BLaER1 (cell line): ENCODE results near the gene OR2A7.
"Not testable (repeated sequence)": the region's sequence is repeated elsewhere in the genome, so short reads cannot be mapped to it uniquely, and the experiment has no call there.

Experiments used
- H3K27ac ChIP-seq: shearing (Covaris generic); formaldehyde crosslinking; 2 replicates; pipeline ENCODE4 v1.8.1; 2022
- H3K27me3 ChIP-seq: shearing (Covaris generic); formaldehyde crosslinking; 2 replicates; pipeline ENCODE4 v1.8.1; 2022
- H3K36me3 ChIP-seq: shearing (Covaris generic); formaldehyde crosslinking; 2 replicates; pipeline ENCODE4 v1.8.1; 2022
- H3K4me1 ChIP-seq: shearing (Covaris generic); formaldehyde crosslinking; 2 replicates; pipeline ENCODE4 v1.8.1; 2022
- H3K4me2 ChIP-seq: shearing (Covaris generic); formaldehyde crosslinking; 2 replicates; pipeline ENCODE4 v1.8.1; 2022
- H3K4me3 ChIP-seq: shearing (Covaris generic); formaldehyde crosslinking; 2 replicates; pipeline ENCODE4 v1.8.1; 2022
- H3K9ac ChIP-seq: shearing (Covaris generic); formaldehyde crosslinking; 2 replicates; pipeline ENCODE4 v1.8.1; 2022
- H3K9me3 ChIP-seq: shearing (Covaris generic); formaldehyde crosslinking; 2 replicates; pipeline ENCODE4 v1.8.1; 2022
- H4K20me1 ChIP-seq: shearing (Covaris generic); formaldehyde crosslinking; 2 replicates; pipeline ENCODE4 v1.8.1; 2022

OR2A7 gene

GRCh38 chr7:144228810-144229209 is 35.8 kb downstream of the OR2A7 start:
- H3K36me3 ChIP-seq, H3K27ac ChIP-seq, H4K20me1 ChIP-seq, H3K4me3 ChIP-seq, H3K4me2 ChIP-seq, H3K4me1 ChIP-seq, H3K27me3 ChIP-seq, H3K9me3 ChIP-seq, H3K9ac ChIP-seq: not testable (repeated sequence)

- H4K20me1 ChIP-seq, H3K27me3 ChIP-seq, H3K9ac ChIP-seq, H3K27ac ChIP-seq, H3K9me3 ChIP-seq, H3K4me2 ChIP-seq, H3K4me1 ChIP-seq, H3K4me3 ChIP-seq, H3K36me3 ChIP-seq: not testable (repeated sequence)
These were observed 37.7 kb downstream of the OR2A7 start for GRCh38 chr7:144226866-144227265.

GRCh38 chr7:144223675-144224074 is 40.9 kb downstream of the OR2A7 start:
- not testable (repeated sequence) for H3K4me3 ChIP-seq, H3K36me3 ChIP-seq, H3K27me3 ChIP-seq, H3K9ac ChIP-seq, H3K27ac ChIP-seq, H3K4me2 ChIP-seq, H4K20me1 ChIP-seq, H3K4me1 ChIP-seq, H3K9me3 ChIP-seq

GRCh38 chr7:144220531-144220930 is 44.1 kb downstream of the OR2A7 start:
- not testable (repeated sequence) for H3K36me3 ChIP-seq, H3K4me2 ChIP-seq, H3K27me3 ChIP-seq, H3K9ac ChIP-seq, H3K4me3 ChIP-seq, H3K4me1 ChIP-seq, H4K20me1 ChIP-seq, H3K27ac ChIP-seq, H3K9me3 ChIP-seq

- H4K20me1 ChIP-seq, H3K4me3 ChIP-seq, H3K4me1 ChIP-seq, H3K9ac ChIP-seq, H3K4me2 ChIP-seq, H3K27ac ChIP-seq, H3K27me3 ChIP-seq, H3K36me3 ChIP-seq, H3K9me3 ChIP-seq: not testable (repeated sequence)
These were observed 45.4 kb downstream of the OR2A7 start for GRCh38 chr7:144219149-144219548.

GRCh38 chr7:144218581-144218980 is 46.0 kb downstream of the OR2A7 start:
- H3K4me3 ChIP-seq, H3K27me3 ChIP-seq, H4K20me1 ChIP-seq: not testable (repeated sequence)

GRCh38 chr7:144217200-144217599 is 47.4 kb downstream of the OR2A7 start:
- H3K4me2 ChIP-seq, H3K9me3 ChIP-seq, H4K20me1 ChIP-seq, H3K36me3 ChIP-seq, H3K4me3 ChIP-seq, H3K27me3 ChIP-seq, H3K9ac ChIP-seq, H3K4me1 ChIP-seq, H3K27ac ChIP-seq: not testable (repeated sequence)

More at GRCh38 chr7:144218581-144218980, 46.0 kb downstream of the OR2A7 start:
- H3K27ac ChIP-seq, H3K9me3 ChIP-seq, H3K4me2 ChIP-seq, H3K36me3 ChIP-seq, H3K4me1 ChIP-seq, H3K9ac ChIP-seq: not testable (repeated sequence)
